Lower leg skin (tissue), 3 donors: Measurements from ENCODE around the gene TRMT10A.

ENCODE experiments used
- CTCF ChIP-seq, 3 donors: fragments of 450-650 bp; IDR thresholded peaks; one replicate each; pipeline ENCODE4 v1.5.1; 2016; ENCODE audit warnings: antibody characterized with exemption in 3 of 3, mild to moderate bottlenecking in 3 of 3, moderate library complexity in 2 of 3
- POLR2A ChIP-seq, 2 donors: fragments of 450-650 bp; IDR thresholded peaks; one replicate each; pipeline ENCODE4 v1.6.1; 2016 to 2017; ENCODE audit warnings: antibody characterized with exemption in 2 of 2, mild to moderate bottlenecking in 1 of 2, moderate library complexity in 1 of 2

GRCh38 chr4:99574530-99575324, 10.9 kb upstream of the TRMT10A start, which contains the start of gene MTTP:
- TF ChIP-seq CTCF (IDR thresholded peaks at IDR 0.05) (no peak), POLR2A (IDR thresholded peaks at IDR 0.05) (no peak)
